GM21576 (cell line): ENCODE measurements around the gene FAH.

Experiments
- ATAC-seq: cut with Tn5 transposase; IDR thresholded peaks from one replicate; pipeline ENCODE4 v1.9.1; 2021; ENCODE audit warnings: mild to moderate bottlenecking, moderate library complexity; ENCODE audit not compliant: unreplicated experiment

FAH gene

GRCh38 chr15:80171787-80172186 is 19.0 kb downstream of the FAH start:
- no peak for ATAC-seq

GRCh38 chr15:80172401-80172800 is 19.6 kb downstream of the FAH start:
- no peak for ATAC-seq

- peak; percentile 62 for ATAC-seq
Observed at GRCh38 chr15:80173022-80173759, 20.4 kb downstream of the FAH start.

- ATAC-seq, result no peak
Observed at GRCh38 chr15:80174017-80174746, 21.4 kb downstream of the FAH start.

GRCh38 chr15:80175436-80175835 is 22.6 kb downstream of the FAH start:
- ATAC-seq, result no peak

- ATAC-seq, result no peak
Observed at GRCh38 chr15:80176443-80176842, 23.6 kb downstream of the FAH start.

- ATAC-seq, result no peak
Observed at GRCh38 chr15:80177156-80177555, 24.4 kb downstream of the FAH start.

GRCh38 chr15:80179025-80179759 is 26.4 kb downstream of the FAH start:
- no peak for ATAC-seq

GRCh38 chr15:80179935-80180334 is 27.1 kb downstream of the FAH start:
- no peak for ATAC-seq

- no peak for ATAC-seq
Observed at GRCh38 chr15:80180468-80180867, 27.7 kb downstream of the FAH start.

GRCh38 chr15:80180986-80181385 is 28.2 kb downstream of the FAH start:
- ATAC-seq, result no peak

GRCh38 chr15:80182611-80183261 is 29.9 kb downstream of the FAH start:
- no peak for ATAC-seq

GRCh38 chr15:80183306-80183705 is 30.5 kb downstream of the FAH start:
- no peak for ATAC-seq

GRCh38 chr15:80183886-80184285 is 31.1 kb downstream of the FAH start:
- ATAC-seq, result no peak

GRCh38 chr15:80184554-80184953 is 31.8 kb downstream of the FAH start:
- no peak for ATAC-seq

GRCh38 chr15:80185152-80185551 is 32.4 kb downstream of the FAH start:
- ATAC-seq, result no peak

GRCh38 chr15:80186066-80186465 is 33.3 kb downstream of the FAH start:
- no peak for ATAC-seq

- no peak for ATAC-seq
Observed at GRCh38 chr15:80186597-80186996, 33.8 kb downstream of the FAH start.

- ATAC-seq, result no peak
Observed at GRCh38 chr15:80188251-80188650, 35.5 kb downstream of the FAH start.

GRCh38 chr15:80191198-80191597 is 38.4 kb downstream of the FAH start:
- ATAC-seq, result no peak

GRCh38 chr15:80191897-80192595 is 39.2 kb downstream of the FAH start:
- ATAC-seq, result no peak
